Stimulated activated naive B cell treated with anti-CD40 and anti-IgM and Interleukin-4, amounts not matched to agents 10 μg/mL and 1 μg/mL and 100 μg/mL, for 72 hours (primary cell): Measurements from ENCODE around the gene NDUFA13.

Experiments used
- ATAC-seq, 2 donors: fragments of 150-1000 bp; cut with Tn5 transposase; replicated peaks; 2 replicates each; pipeline ENCODE4 v1.10.0; 2021; ENCODE audit warnings: moderate library complexity in 1 of 2
- DNase-seq: peaks from one replicate; pipeline ENCODE4 v3.0.0; 2021
- H3K27ac Mint-ChIP-seq: one replicate; pipeline ENCODE4 v1.8.0; 2022; ENCODE audit warnings: mild to moderate bottlenecking, mixed read lengths
- H3K27me3 Mint-ChIP-seq, 2 donors: one replicate each; pipeline ENCODE4 v1.8.0; 2022; ENCODE audit warnings: mixed read lengths in 2 of 2
- H3K36me3 Mint-ChIP-seq, 2 donors: one replicate each; pipeline ENCODE4 v1.8.0; 2022; ENCODE audit warnings: mixed read lengths in 2 of 2, mild to moderate bottlenecking in 1 of 2
- H3K4me1 Mint-ChIP-seq, 2 donors: one replicate each; pipeline ENCODE4 v1.8.0; 2022; ENCODE audit warnings: mixed read lengths in 2 of 2, mild to moderate bottlenecking in 1 of 2
- H3K4me3 Mint-ChIP-seq, 2 donors: one replicate each; pipeline ENCODE4 v1.8.0; 2022; ENCODE audit warnings: mild to moderate bottlenecking in 2 of 2, mixed read lengths in 2 of 2, moderate library complexity in 1 of 2
- H3K9me3 Mint-ChIP-seq, 2 donors: one replicate each; pipeline ENCODE4 v1.8.0; 2022; ENCODE audit warnings: mixed read lengths in 2 of 2, mild to moderate bottlenecking in 1 of 2

Gene NDUFA13

DNA sequence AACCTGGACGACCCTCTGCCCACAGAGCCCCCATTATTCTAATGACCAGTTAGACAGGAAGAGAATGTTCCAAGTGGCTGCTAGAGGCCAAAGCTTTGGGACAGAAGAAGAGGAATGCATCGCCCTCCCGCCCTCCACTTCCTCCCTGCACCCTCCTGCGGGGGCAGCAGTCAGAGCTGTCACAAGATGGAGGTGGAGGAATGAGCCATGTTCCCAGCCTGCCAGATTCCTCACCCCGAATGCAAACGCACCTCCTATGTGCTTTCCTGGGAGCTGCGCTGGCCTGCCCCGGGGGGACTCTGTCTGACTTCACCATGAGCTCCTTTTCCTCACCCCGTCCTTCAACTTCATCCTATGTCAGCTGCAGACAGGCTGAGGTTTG, 14.4 kb downstream of the NDUFA13 start:
- DNase-seq (no peak), ATAC-seq (no peak)
- no peaks in the 10 kb centered on the region for H3K9me3 Mint-ChIP-seq
- no peaks in the 10 kb centered on the region for H3K27me3 Mint-ChIP-seq
- no peak overlapping the region for H3K27ac Mint-ChIP-seq
- H3K36me3 Mint-ChIP-seq: peaks cover 27 to 46% of the 10 kb centered on the region in 2 donors
- H3K4me3 Mint-ChIP-seq: no peak overlapping the region
- H3K4me1 Mint-ChIP-seq: peaks cover 8 to 18% of the 10 kb centered on the region in 2 donors

DNA sequence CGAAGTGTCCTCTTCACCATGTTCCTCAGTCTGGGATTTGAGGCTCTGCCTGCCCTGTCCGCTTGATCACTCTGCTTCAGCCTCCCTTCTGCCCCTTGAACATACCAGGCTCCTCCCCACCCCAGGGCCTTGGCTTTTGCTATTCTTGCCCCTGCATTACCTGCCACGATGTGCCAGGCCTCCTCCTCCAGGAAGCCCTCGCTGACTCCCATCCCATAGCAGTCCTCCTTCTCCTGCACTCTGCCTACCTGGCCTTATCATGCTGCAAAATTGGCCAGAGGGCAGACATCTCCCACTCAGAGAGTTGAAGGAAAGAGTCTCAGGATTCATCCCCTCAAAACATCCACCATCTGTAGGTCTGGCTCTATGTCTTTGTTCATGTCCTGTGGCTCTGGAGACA, 14.9 kb downstream of the NDUFA13 start:
- H3K36me3 Mint-ChIP-seq: peaks cover 27 to 46% of the 10 kb centered on the region in 2 donors
- no peak for ATAC-seq
- H3K4me1 Mint-ChIP-seq: peaks cover 8 to 17% of the 10 kb centered on the region in 2 donors
- DNase-seq: no peak
- no peaks in the 10 kb centered on the region for H3K27me3 Mint-ChIP-seq
- H3K27ac Mint-ChIP-seq: no peak overlapping the region
- no peak overlapping the region for H3K4me3 Mint-ChIP-seq
- no peaks in the 10 kb centered on the region for H3K9me3 Mint-ChIP-seq

DNA sequence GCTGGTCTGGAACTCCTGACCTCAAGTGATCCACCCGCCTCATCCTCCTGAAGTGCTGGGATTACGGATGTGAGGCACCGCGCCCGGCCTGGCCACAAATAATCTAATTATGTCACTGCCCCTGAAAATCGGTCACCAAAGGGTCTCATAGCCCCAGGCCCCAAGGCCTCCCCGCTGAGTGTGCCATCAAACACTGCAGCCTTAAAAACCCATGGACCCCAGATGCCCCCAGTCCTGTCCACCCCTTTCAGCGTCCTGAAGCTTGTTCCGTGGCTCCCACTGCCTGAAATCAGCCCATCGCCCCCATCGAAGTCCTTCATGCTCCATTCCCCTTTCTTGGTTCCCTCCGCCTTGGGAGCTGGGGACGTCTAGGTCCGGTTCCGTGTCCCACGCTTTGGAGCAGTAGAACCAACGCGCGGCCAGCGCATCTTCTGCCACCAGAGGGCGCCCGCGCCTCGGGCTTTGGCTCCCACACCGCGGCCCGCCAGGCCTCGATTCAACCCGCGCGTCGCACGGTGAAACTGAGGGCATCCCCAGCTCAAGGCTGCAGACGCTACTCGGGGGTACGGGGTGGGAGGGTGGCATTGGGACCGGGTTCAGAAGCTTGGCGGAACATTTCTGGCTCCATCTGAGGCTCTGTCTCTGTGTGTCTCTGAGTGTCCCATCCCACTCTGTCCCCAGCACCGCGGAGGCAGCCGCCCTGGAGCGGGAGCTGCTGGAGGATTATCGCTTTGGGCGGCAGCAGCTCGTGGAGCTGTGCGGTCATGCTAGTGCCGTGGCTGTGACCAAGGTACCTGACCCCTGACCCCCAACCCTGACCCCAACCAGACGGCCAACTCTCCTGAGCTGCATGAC, 16.2 kb downstream of the NDUFA13 start:
- peaks cover 35 to 41% of the 10 kb centered on the region in 2 donors for H3K36me3 Mint-ChIP-seq
- DNase-seq: peak; percentile 73
- H3K4me1 Mint-ChIP-seq: peaks cover 7 to 8% of the 10 kb centered on the region in 2 donors
- peaks cover 4 to 6% of the 10 kb centered on the region in 2 donors for H3K27me3 Mint-ChIP-seq
- H3K4me3 Mint-ChIP-seq: no peak overlapping the region
- peak; percentile 89 to 90 for ATAC-seq
- no peaks in the 10 kb centered on the region for H3K9me3 Mint-ChIP-seq
- peak overlapping the region; percentile 65 for H3K27ac Mint-ChIP-seq

DNA sequence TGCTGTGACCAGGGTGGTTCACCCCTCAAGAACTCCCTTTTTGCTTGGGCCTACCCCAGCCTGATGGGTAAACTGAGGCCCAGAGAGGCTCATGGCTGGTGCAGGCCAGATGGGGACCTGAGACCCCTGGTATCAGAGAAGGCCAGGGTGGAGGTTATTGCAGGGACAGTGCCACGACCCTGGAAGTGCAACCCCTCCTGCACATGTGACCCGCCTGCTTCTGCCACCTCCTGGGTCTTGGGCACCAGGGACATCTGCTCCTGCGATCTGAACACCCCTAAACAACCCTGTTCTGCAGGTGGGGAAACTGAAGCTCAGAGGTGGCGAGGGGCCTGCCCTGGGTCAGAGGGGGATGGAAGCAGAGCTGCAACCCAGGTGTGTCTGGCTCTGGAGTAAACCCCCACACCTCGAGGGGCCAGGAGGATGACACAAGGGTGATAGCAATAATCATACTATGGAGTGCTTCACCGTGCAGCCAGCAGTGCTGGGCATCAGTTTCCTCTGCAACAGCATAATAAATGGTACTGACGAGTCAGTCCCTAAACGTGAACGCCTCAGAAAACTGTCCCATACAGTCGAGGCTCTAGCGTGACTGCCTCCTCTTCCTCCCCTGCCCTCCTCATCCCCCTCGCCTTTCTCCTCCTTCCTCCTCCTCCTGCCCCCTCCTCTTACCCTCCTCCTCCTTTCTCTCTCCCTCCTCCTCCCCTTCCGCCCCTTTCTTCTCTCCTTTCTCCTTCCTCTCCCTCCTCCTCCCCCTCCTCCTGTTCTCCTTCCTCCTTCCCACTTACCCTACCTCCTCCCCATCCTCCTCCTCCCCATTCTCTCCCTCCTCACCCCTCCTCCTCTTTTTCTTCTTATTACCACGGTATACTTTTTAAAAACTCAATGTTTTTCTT, 17.0 kb downstream of the NDUFA13 start:
- Mint-ChIP-seq H3K9me3 (no peaks in the 10 kb centered on the region), H3K27me3 (peaks cover 9 to 12% of the 10 kb centered on the region in 2 donors), H3K36me3 (peaks cover 32 to 35% of the 10 kb centered on the region in 2 donors), H3K27ac (peak overlapping the region; percentile 9), H3K4me3 (no peak overlapping the region), H3K4me1 (peaks cover 7 to 10% of the 10 kb centered on the region in 2 donors)
- DNase-seq (no peak), ATAC-seq (peak; percentile 2 to 8)

DNA sequence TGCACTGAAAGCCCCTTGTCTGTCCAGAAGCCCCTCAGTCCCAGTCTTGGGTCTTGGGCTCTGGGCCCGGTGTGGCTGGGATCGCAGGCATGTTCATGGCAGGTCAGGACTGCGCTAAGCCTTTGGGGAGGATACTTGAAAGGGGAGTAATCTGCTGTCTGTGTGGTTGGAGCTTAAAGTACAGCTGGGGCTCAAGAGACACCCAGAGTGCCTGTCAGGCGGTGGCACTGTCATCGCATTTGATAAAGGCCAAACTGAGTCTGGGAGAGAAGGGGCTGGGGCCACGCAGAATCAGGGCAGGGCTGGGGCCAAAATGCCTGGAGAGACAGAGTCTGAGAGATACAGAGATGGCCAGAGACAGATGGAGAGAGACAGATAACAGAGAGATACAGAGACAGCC, 17.8 kb downstream of the NDUFA13 start:
- Mint-ChIP-seq H3K36me3 (peaks cover 28 to 33% of the 10 kb centered on the region in 2 donors), H3K9me3 (no peaks in the 10 kb centered on the region), H3K4me1 (peaks cover 14 to 15% of the 10 kb centered on the region in 2 donors), H3K4me3 (no peak overlapping the region), H3K27ac (no peak overlapping the region), H3K27me3 (peaks cover 14 to 18% of the 10 kb centered on the region in 2 donors)
- no peak for ATAC-seq
- DNase-seq: no peak

DNA sequence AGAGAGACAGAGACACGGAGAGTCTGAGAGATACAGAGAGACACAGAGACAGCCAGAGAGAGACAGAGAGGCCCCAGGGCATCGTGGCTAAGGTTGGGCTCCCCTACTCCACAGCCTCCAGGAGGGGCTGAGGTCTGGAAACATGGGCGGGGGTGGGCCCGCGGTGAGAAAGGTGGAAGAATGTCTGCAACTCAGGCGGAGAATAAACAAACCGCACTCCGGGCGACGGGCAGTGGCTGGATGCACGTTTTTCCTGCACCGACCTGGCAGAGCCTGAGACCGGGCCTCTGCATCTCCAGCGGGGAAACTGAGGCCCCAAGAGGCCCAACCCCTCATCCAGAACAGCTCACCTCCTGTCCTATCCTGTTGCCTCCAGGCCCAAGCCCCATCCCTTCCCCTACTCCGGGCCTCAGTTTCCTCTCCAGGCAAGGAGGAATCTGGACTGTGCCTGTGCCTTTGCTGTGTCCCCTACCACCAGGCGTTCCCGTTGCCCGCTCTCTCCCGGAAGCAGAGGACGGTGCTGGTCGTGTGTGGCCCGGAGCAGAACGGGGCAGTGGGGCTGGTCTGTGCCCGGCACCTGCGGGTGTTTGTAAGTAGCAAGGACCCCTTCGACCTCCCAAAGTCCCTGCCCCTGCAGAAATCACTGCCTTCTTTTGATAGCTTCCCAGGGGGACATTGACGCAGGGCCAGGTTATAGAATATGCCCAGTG, 18.7 kb downstream of the NDUFA13 start:
- H3K27ac Mint-ChIP-seq: no peak overlapping the region
- DNase-seq (no peak), ATAC-seq (no peak)
- H3K9me3 Mint-ChIP-seq: no peaks in the 10 kb centered on the region
- H3K4me1 Mint-ChIP-seq: peaks cover 17 to 22% of the 10 kb centered on the region in 2 donors
- H3K36me3 Mint-ChIP-seq: peaks cover 24 to 32% of the 10 kb centered on the region in 2 donors
- peaks cover 20 to 26% of the 10 kb centered on the region in 2 donors for H3K27me3 Mint-ChIP-seq
- no peak overlapping the region for H3K4me3 Mint-ChIP-seq

DNA sequence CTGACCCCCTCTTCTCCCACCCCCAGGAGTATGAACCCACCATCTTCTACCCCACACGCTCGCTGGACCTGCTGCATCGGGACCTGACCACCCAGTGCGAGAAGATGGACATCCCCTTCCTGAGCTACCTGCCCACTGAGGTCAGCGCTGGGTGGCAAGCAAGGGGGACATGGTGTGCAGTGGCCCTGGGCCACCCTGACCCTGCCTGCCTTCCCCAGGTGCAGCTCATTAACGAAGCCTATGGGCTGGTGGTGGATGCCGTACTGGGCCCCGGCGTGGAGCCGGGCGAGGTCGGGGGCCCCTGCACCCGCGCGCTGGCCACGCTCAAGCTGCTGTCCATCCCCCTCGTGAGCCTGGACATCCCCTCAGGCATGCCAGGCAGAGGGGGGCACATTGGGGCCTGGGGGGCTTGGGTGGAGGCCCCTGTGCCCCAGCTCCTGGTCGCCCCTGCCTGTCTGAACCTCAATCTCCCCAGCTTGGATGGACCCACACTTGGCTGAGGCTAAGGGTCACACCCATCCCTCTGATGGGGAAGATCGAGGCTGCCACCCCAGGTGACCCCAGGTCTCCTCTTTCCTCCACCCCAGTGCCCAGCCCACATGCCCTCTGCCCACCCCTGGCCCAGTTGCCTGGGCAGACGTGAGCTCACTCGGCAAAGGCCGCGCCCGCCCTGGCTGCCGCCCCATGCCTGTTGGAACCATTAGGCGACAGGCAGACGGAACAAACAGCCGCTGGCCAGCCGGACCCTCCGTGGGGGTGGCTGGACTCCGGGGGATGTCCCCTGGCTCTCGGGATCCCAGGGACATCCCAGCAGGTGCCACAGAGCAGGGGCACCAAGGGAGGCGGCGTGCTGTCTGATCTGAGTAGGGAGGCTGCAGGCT, 19.5 kb downstream of the NDUFA13 start:
- no peak for ATAC-seq
- Mint-ChIP-seq H3K27ac (no peak overlapping the region), H3K4me1 (peaks cover 18 to 26% of the 10 kb centered on the region in 2 donors), H3K27me3 (peaks cover 23 to 35% of the 10 kb centered on the region in 2 donors), H3K36me3 (peaks cover 24 to 32% of the 10 kb centered on the region in 2 donors), H3K4me3 (no peak overlapping the region), H3K9me3 (no peaks in the 10 kb centered on the region)
- DNase-seq: no peak

DNA sequence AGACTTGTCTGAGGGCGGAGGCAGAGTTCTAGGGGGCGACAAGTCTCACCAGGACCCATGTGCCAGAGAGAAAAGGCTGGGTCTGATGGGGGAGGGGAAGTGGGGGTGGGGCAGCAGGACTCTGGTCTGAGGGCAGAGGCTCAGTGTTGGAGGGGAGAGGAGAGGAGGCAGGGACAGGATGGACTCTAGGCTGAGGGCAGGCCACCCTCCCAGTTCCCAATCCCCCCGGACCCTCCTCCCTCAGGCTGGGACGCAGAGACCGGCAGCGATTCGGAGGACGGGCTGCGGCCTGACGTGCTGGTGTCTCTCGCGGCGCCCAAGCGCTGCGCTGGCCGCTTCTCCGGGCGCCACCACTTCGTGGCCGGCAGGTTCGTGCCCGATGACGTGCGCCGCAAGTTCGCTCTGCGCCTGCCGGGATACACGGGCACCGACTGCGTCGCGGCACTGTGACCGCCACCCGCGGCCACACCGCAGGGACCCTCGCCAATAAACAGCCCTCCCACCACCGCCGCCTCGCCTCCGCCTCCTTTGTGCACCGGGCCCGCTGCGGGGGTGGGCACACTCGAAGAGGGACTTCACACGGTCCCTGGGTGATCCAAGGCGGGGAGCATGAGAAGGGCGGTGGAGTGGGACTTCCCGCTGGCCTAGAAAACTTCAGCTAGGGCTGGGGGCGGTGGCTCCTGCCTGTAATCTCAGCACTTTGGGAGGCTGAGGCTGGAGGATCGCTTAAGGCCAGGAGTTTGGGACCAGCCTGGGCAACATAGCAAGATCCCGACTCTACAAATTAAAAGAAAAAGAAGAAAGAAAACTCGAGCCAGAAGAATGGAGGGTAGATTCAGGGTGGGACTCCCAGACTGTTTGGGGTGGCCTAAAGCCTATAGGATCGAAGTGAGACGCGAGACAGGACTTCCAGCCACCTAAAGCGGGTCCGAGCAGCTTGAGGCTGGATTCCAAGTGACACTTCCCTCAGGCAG, 21.3 kb downstream of the NDUFA13 start:
- peaks cover 24 to 30% of the 10 kb centered on the region in 2 donors for H3K4me1 Mint-ChIP-seq
- H3K27ac Mint-ChIP-seq: peak overlapping the region; percentile 27
- peaks cover 19 to 22% of the 10 kb centered on the region in 2 donors for H3K36me3 Mint-ChIP-seq
- H3K9me3 Mint-ChIP-seq: no peaks in the 10 kb centered on the region
- H3K27me3 Mint-ChIP-seq: peaks cover 38 to 53% of the 10 kb centered on the region in 2 donors
- peak overlapping the region; percentile 33 to 72 for H3K4me3 Mint-ChIP-seq
- DNase-seq: no peak
- no peak for ATAC-seq

DNA sequence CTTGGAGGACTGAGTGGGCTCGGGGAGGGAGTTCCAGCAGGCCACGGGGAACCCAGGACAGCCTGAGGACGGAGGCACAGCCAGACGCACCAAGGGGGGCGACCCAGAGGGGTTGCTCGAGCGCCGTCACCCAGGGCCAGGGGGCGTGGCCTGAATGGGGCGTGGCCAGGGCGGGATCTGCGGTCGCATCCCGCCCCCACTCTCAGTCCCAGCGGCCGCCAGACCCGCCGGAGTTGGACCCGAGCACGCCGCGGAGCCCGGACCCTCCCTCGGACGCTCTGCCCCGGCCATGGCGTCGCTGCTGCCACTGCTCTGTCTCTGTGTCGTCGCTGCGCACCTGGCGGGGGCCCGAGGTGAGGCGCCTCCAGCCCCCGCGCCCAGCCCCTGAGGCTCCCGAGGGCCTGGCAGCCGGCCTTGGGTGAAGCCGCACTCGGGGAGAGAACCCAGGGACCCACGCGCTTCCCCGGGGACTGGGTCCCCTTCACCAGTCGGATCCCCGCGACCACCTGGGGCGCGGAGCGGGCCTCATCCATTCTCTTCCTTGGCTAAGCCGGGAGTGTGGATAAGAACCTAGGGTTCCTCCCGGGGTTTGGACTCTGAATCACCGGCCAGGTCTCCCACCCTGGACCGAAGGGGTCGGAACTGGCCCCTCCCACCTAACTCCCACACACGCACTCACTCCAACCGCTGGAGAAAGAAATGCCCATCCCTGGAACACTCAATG, 22.2 kb downstream of the NDUFA13 start, which contains the start of gene CILP2:
TSS of gene CILP2 (plus strand) at position 205 of the 724 bp plus-strand sequence. CDS start at position 290, 85 bp downstream.
- H3K4me1 Mint-ChIP-seq: peaks cover 24 to 29% of the 10 kb centered on the region in 2 donors
- peak within 1 kb of the TSS; percentile 46 to 72 for H3K4me3 Mint-ChIP-seq
- peak within 1 kb of the TSS; percentile 81 for H3K27ac Mint-ChIP-seq
- H3K9me3 Mint-ChIP-seq: no peaks in the 10 kb centered on the region
- ATAC-seq (peak; percentile 26 to 35), DNase-seq (no peak)
- peaks cover 16 to 22% of the 10 kb centered on the region in 2 donors for H3K36me3 Mint-ChIP-seq
- peaks cover 45 to 61% of the 10 kb centered on the region in 2 donors for H3K27me3 Mint-ChIP-seq

DNA sequence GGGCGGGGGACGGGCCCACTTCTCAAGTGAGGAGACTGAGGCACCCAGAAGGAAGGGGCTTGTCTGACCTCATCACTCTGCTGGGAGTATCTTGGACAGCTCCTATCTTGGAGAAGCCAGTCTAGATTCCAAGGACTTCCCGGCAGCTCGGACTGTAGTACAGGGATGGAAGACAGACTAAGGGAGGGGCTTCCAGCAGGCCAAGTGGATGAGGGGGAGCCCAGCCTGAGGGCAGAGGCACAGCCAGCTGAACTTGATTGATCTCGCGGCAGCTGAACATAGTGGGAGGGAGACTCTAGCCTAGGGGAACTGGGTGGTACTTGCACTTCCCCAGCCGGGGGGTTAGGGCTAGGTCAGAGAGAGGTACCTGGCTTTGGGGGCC, 22.8 kb downstream of the NDUFA13 start:
- Mint-ChIP-seq H3K4me1 (peaks cover 24 to 29% of the 10 kb centered on the region in 2 donors), H3K36me3 (peaks cover 16 to 22% of the 10 kb centered on the region in 2 donors), H3K27me3 (peaks cover 49 to 67% of the 10 kb centered on the region in 2 donors), H3K27ac (peak overlapping the region; percentile 81), H3K9me3 (no peaks in the 10 kb centered on the region), H3K4me3 (peak overlapping the region; percentile 46 to 70)
- DNase-seq: no peak
- peak; percentile 15 to 27 for ATAC-seq

DNA sequence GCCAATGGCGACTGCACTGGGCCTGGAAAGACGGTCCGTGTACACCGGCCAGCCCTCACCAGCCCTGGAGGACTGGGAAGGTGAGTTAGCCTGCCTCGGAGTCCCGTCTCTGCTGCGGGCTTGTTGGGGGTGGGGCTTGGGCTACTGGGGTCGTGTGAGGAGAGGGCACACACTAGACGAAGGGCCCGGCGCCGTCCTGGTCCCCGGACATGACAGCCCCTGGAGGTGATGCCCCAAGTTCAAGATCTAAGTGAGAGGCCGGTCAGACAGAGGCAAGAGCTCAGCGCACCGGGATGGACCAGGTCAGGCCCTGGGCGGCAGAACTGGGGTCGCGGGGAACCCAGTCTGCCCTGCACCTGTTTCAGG, 23.7 kb downstream of the NDUFA13 start:
- Mint-ChIP-seq H3K4me1 (peaks cover 20 to 29% of the 10 kb centered on the region in 2 donors), H3K36me3 (peaks cover 10 to 15% of the 10 kb centered on the region in 2 donors), H3K27me3 (peaks cover 52 to 69% of the 10 kb centered on the region in 2 donors), H3K4me3 (peak overlapping the region in 1 of 2 donors; percentile 56), H3K27ac (no peak overlapping the region), H3K9me3 (no peaks in the 10 kb centered on the region)
- ATAC-seq (no peak), DNase-seq (no peak)
